Fibroblast of lung (primary cell): Measurements from ENCODE around the gene ADRM1.

Experiments
- CTCF ChIP-seq, 2 donors: IDR thresholded peaks in 1 of 2; conservative IDR thresholded peaks in 1 of 2; 1 replicate in 1 of 2; 2 replicates in 1 of 2; pipeline ENCODE4 v1.5.1; 2011 to 2012; ENCODE audit warnings: low read length in 2 of 2, control low read depth in 1 of 2, inconsistent platforms in 1 of 2, low read depth in 1 of 2, mild to moderate bottlenecking in 1 of 2
- EZH2 ChIP-seq: IDR thresholded peaks from 2 replicates; pipeline ENCODE4 v1.5.1; 2012; ENCODE audit warnings: low read length, control low read depth, mild to moderate bottlenecking; ENCODE audit errors: missing control alignments

DNA sequence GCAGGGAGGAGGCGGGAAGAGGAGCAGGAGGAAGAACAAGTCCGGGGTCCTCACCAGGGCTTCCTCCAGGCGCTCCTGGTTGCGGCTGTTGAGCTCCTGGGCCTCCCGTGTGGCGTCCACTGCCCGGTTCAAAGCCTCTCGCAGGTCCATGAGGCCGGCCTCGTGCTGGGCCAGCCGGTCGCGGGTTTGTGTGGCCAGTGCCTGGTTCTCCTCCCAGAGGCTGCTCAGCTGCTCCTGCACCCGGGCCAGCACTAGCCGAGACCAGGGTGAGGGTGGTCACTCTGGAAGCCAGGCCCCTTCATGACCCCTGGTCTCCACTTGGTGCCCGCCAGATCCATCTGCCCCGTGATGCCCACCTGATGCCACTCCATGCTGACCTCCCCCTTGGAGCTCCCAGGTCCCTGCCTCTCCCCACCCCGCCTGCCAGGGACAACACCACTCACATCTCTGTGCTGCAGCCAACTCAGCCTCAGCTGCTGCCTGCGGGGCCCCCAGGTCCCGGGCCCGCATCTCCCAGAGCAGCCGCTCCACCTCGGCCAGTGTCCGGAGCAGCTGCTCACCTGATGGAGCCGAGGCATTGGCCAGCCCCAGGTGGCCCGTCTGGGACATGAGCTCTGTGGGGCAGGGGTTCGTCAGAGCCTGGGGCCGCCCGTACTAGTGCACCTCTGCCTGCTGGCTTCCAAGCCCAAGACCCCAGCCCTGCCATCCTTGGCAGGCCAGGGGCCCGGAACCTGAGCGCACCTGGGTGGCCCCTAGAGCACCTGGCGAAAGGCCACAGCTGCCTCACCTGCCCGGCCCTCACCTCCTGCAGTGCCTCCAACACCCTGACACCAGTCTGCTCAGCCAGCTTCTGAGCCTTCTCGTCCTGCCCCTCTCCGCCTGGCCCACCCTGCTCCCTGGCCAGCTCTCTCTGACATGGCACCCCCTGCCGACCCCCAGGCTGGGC, 15.9 kb downstream of the ADRM1 start:
- TF ChIP-seq CTCF (conservative IDR thresholded peaks at IDR 0.05 in 1 of 2, IDR thresholded peaks at IDR 0.05 in 1 of 2; ENCODE audit: low read depth in 1 of 2, low read length in 2 of 2) (no peak), EZH2 (no peak)
